ENCODE data around the gene ALB.
"Not testable (repeated sequence)": the region's sequence is repeated elsewhere in the genome, so short reads cannot be mapped to it uniquely, and the experiment has no call there.

The ALB gene

DNA sequence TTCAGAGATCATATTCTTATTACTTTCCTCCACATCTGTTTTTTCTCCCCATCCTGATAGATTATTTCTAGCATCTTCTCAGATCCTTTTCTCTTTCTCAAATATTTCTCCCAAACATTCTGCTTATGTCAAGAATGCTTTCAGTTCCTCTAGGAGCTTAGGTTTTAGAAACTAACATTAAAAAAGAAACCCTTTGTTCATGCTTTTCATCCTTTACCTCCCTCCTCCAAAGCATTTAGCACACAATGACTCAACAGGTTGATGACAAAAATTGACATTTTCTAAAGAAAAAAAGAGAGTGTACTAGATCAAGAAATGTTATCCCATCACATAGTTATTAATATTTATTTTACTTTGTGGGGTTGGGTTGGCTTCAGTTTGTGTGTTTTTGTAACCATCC lies 16.5 kb upstream of the ALB start:
- no peaks in the 10 kb centered on the region for H3K27me3 ChIP-seq (ENCODE audit: control insufficient read depth in 5 of 5, insufficient read depth in 4 of 5, low read length in 5 of 5)
- no peaks in the 10 kb centered on the region for H3K36me3 ChIP-seq (ENCODE audit: control insufficient read depth in 5 of 5, insufficient read depth in 5 of 5, low read length in 5 of 5)
- H3K4me3 ChIP-seq (ENCODE audit: low read depth in 1 of 5, low read length in 5 of 5), result no peak overlapping the region
- no peak overlapping the region for H3K27ac ChIP-seq (ENCODE audit: low read depth, low read length)
- H3K4me1 ChIP-seq (ENCODE audit: control insufficient read depth in 5 of 5, insufficient read depth in 5 of 5, low read length in 5 of 5), result no peaks in the 10 kb centered on the region
- no peak overlapping the region for H3K9ac ChIP-seq (ENCODE audit: low read length in 5 of 5)
- peaks cover 0 to 4% (median 0%) of the 10 kb centered on the region in 5 donors for H3K9me3 ChIP-seq (ENCODE audit: control insufficient read depth in 5 of 5, low read length in 5 of 5)

DNA sequence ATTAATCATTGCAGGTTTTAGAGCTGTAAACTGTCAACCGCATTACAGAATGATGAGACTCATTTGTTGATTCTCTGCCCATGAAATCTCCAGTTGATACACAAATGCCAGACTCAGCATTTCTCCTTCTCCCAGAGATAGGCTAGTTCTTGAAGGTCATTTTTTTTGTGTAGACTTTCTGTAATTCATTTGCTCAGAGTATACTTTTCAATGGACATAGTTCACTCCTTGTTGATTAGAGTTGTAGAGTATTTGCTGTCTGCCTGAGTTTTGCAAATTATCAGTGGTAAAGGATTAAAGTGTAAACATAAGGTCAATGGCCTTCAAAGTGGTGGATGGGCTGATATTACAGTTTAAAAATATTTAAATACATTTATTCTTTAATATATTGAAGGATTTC lies 15.2 kb upstream of the ALB start:
- Histone ChIP-seq H3K9me3 (ENCODE audit: control insufficient read depth in 5 of 5, low read length in 5 of 5) (peaks cover 0 to 4% (median 0%) of the 10 kb centered on the region in 5 donors), H3K36me3 (ENCODE audit: control insufficient read depth in 5 of 5, insufficient read depth in 5 of 5, low read length in 5 of 5) (no peaks in the 10 kb centered on the region), H3K27me3 (ENCODE audit: control insufficient read depth in 5 of 5, insufficient read depth in 4 of 5, low read length in 5 of 5) (no peaks in the 10 kb centered on the region), H3K9ac (ENCODE audit: low read length in 5 of 5) (no peak overlapping the region), H3K27ac (ENCODE audit: low read depth, low read length) (no peak overlapping the region), H3K4me1 (ENCODE audit: control insufficient read depth in 5 of 5, insufficient read depth in 5 of 5, low read length in 5 of 5) (no peaks in the 10 kb centered on the region), H3K4me3 (ENCODE audit: low read depth in 1 of 5, low read length in 5 of 5) (no peak overlapping the region)

DNA sequence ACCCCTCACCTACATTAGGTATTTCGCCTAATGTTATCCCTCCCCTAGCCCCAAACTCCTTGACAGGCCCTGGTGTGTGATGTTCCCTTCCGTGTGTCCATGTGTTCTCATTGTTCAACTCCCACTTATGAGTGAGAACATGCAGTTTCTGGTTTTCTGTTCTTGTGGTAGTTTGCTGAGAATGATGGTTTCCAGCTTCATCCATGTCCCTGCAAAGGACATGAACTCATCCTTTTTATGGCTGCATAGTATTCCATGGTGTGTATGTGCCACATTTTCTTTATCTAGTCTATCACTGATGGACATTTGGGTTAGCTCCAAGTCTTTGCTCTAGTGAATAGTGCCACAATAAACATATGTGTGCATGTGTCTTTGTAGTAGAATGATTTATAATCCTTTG lies 14.4 kb upstream of the ALB start:
- H3K36me3 ChIP-seq (ENCODE audit: control insufficient read depth in 5 of 5, insufficient read depth in 5 of 5, low read length in 5 of 5); H3K27ac ChIP-seq (ENCODE audit: low read depth, low read length); H3K4me3 ChIP-seq (ENCODE audit: low read depth in 1 of 5, low read length in 5 of 5); H3K4me1 ChIP-seq (ENCODE audit: control insufficient read depth in 5 of 5, insufficient read depth in 5 of 5, low read length in 5 of 5); H3K9me3 ChIP-seq (ENCODE audit: control insufficient read depth in 5 of 5, low read length in 5 of 5); H3K27me3 ChIP-seq (ENCODE audit: control insufficient read depth in 5 of 5, insufficient read depth in 4 of 5, low read length in 5 of 5); H3K9ac ChIP-seq (ENCODE audit: low read length in 5 of 5): not testable (repeated sequence)

DNA sequence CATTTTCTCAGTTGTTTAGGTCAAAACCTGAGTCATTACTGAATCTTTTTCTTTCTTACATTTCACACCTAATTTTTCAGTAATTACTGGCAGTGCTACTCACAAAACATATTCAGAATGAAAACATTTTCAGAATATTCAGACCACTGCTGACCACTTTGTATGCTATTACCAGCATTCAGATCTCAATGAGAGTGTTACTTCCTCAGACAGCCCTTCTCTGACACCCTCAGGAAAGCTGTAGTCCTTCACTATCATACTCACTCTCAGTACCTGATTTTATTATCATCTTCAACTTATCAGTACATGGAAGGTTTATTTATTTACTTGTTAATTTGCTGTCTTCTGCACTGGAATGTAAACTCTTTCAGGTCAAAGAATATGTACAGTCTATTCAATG lies 12.3 kb upstream of the ALB start:
- no peak overlapping the region for H3K9ac ChIP-seq (ENCODE audit: low read length in 5 of 5)
- H3K36me3 ChIP-seq (ENCODE audit: control insufficient read depth in 5 of 5, insufficient read depth in 5 of 5, low read length in 5 of 5), result no peaks in the 10 kb centered on the region
- no peak overlapping the region for H3K27ac ChIP-seq (ENCODE audit: low read depth, low read length)
- H3K4me3 ChIP-seq (ENCODE audit: low read depth in 1 of 5, low read length in 5 of 5), result no peak overlapping the region
- no peaks in the 10 kb centered on the region for H3K9me3 ChIP-seq (ENCODE audit: control insufficient read depth in 5 of 5, low read length in 5 of 5)
- no peaks in the 10 kb centered on the region for H3K4me1 ChIP-seq (ENCODE audit: control insufficient read depth in 5 of 5, insufficient read depth in 5 of 5, low read length in 5 of 5)
- no peaks in the 10 kb centered on the region for H3K27me3 ChIP-seq (ENCODE audit: control insufficient read depth in 5 of 5, insufficient read depth in 4 of 5, low read length in 5 of 5)

DNA sequence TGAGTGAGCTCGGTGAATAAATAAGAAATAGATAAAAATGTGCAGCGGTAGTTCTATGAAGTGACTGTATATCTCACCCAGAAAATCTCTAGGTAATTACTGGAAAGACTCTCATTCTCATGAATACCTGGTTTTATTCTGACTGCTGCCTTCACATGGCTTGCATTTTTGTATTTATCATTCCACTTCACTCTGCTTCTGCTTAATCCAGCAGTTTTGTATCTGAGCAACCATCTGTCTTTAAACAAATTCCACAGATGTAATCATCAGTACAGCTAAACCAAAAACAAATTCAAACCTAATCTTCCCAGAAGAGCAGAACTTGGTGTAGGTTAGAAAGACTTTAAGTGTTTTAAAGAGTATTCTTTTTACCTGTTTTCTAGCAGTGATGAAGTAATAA lies 11.2 kb upstream of the ALB start:
- Histone ChIP-seq H3K27ac (ENCODE audit: low read depth, low read length) (no peak overlapping the region), H3K36me3 (ENCODE audit: control insufficient read depth in 5 of 5, insufficient read depth in 5 of 5, low read length in 5 of 5) (no peaks in the 10 kb centered on the region), H3K9ac (ENCODE audit: low read length in 5 of 5) (no peak overlapping the region), H3K9me3 (ENCODE audit: control insufficient read depth in 5 of 5, low read length in 5 of 5) (no peaks in the 10 kb centered on the region), H3K27me3 (ENCODE audit: control insufficient read depth in 5 of 5, insufficient read depth in 4 of 5, low read length in 5 of 5) (no peaks in the 10 kb centered on the region), H3K4me1 (ENCODE audit: control insufficient read depth in 5 of 5, insufficient read depth in 5 of 5, low read length in 5 of 5) (no peaks in the 10 kb centered on the region), H3K4me3 (ENCODE audit: low read depth in 1 of 5, low read length in 5 of 5) (no peak overlapping the region)

DNA sequence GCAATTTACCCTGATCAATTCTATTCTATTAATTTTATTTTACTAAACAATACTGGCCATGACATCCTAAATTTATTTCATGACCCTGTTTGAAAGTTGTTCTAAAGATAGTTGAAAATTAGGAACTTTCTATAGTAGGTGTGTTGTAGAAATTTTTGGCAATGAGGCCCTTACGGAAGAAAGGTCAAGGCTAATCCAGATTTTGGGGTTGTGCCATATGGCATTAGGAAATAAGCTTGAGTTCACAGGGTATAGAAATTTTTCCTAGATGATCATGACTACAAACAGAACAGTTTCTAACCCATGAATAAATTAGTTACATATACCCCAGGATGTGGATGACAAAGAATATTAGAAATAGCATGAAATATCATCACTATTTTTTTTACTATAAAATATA lies 7.8 kb upstream of the ALB start:
- no peaks in the 10 kb centered on the region for H3K9me3 ChIP-seq (ENCODE audit: control insufficient read depth in 5 of 5, low read length in 5 of 5)
- H3K4me1 ChIP-seq (ENCODE audit: control insufficient read depth in 5 of 5, insufficient read depth in 5 of 5, low read length in 5 of 5), result no peaks in the 10 kb centered on the region
- no peaks in the 10 kb centered on the region for H3K27me3 ChIP-seq (ENCODE audit: control insufficient read depth in 5 of 5, insufficient read depth in 4 of 5, low read length in 5 of 5)
- H3K4me3 ChIP-seq (ENCODE audit: low read depth in 1 of 5, low read length in 5 of 5), result no peak overlapping the region
- no peak overlapping the region for H3K9ac ChIP-seq (ENCODE audit: low read length in 5 of 5)
- no peak overlapping the region for H3K27ac ChIP-seq (ENCODE audit: low read depth, low read length)
- no peaks in the 10 kb centered on the region for H3K36me3 ChIP-seq (ENCODE audit: control insufficient read depth in 5 of 5, insufficient read depth in 5 of 5, low read length in 5 of 5)

DNA sequence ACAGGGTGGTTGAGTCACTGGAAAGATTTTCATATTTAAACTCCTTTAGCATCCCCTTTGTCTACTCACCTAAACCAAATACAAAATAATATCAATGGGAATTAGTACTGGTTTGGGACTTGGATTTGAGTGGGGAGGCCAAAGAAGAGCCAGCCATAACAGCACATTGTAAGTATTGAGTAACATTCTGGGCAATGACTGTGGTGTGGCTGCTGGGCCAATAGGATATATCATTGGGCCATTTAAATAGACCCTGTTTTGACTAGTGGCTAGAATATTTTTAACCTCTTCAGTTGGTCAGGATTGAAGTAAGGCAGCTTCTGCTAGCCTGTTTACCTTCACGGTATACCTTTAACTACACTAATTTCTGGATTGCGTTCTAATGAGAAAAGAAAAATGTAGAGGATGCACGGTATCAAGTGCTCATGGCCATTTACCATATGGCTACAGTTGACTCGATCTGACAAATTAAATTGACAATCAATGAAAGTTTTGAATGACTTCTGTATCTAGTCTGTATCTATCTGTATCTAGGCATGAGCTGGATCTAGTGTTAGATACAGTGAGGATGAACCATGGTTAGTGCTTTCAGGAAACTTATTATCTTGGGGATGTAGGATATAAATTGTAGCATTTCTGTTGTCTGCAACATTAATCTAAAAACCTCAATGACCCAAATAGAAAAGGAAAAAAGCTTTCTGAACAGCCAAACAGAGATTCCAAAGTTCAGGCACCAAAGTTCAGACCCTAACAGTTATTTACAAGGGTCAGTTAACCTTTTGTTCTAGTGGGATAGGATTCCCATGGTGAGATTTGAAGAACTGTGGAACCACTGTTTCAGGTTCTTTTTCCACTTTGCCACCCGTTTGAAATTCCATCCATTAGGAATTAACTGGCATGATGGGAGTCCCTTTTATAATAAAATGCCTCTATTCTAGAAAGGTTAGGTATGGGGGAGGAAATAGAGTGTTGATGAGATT lies 6.8 kb upstream of the ALB start:
- Histone ChIP-seq H3K9me3 (ENCODE audit: control insufficient read depth in 5 of 5, low read length in 5 of 5) (no peaks in the 10 kb centered on the region), H3K9ac (ENCODE audit: low read length in 5 of 5) (no peak overlapping the region), H3K27me3 (ENCODE audit: control insufficient read depth in 5 of 5, insufficient read depth in 4 of 5, low read length in 5 of 5) (no peaks in the 10 kb centered on the region), H3K4me1 (ENCODE audit: control insufficient read depth in 5 of 5, insufficient read depth in 5 of 5, low read length in 5 of 5) (no peaks in the 10 kb centered on the region), H3K27ac (ENCODE audit: low read depth, low read length) (no peak overlapping the region), H3K4me3 (ENCODE audit: low read depth in 1 of 5, low read length in 5 of 5) (no peak overlapping the region), H3K36me3 (ENCODE audit: control insufficient read depth in 5 of 5, insufficient read depth in 5 of 5, low read length in 5 of 5) (no peaks in the 10 kb centered on the region)

DNA sequence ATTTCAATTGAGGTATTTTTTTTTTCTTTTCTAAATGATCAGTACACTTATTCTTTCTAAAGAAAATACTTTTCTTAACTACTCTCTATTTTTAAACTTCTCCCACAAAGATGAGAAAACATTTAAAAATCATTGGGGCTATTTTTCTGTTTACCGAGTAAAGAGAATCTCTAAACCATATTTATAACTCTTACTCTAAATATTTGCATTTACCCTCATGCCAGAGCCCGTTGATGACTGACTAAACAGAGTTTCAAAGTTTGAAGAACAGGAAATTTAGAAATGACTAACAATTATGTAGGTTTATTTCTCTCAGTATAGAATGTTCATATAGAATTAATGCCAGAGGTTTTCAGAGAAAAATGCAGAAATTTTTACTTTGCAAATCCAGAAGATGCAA lies 2.7 kb upstream of the ALB start:
- Histone ChIP-seq H3K4me1 (ENCODE audit: control insufficient read depth in 5 of 5, insufficient read depth in 5 of 5, low read length in 5 of 5) (no peaks in the 10 kb centered on the region), H3K9ac (ENCODE audit: low read length in 5 of 5) (no peak overlapping the region), H3K27me3 (ENCODE audit: control insufficient read depth in 5 of 5, insufficient read depth in 4 of 5, low read length in 5 of 5) (no peaks in the 10 kb centered on the region), H3K27ac (ENCODE audit: low read depth, low read length) (no peak overlapping the region), H3K9me3 (ENCODE audit: control insufficient read depth in 5 of 5, low read length in 5 of 5) (no peaks in the 10 kb centered on the region), H3K36me3 (ENCODE audit: control insufficient read depth in 5 of 5, insufficient read depth in 5 of 5, low read length in 5 of 5) (no peaks in the 10 kb centered on the region), H3K4me3 (ENCODE audit: low read depth in 1 of 5, low read length in 5 of 5) (no peak overlapping the region)

DNA sequence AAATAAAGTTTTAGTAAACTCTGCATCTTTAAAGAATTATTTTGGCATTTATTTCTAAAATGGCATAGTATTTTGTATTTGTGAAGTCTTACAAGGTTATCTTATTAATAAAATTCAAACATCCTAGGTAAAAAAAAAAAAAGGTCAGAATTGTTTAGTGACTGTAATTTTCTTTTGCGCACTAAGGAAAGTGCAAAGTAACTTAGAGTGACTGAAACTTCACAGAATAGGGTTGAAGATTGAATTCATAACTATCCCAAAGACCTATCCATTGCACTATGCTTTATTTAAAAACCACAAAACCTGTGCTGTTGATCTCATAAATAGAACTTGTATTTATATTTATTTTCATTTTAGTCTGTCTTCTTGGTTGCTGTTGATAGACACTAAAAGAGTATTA lies 370 bp downstream of the ALB start:
- no peaks in the 10 kb centered on the region for H3K27me3 ChIP-seq (ENCODE audit: control insufficient read depth in 5 of 5, insufficient read depth in 4 of 5, low read length in 5 of 5)
- no peaks in the 10 kb centered on the region for H3K4me1 ChIP-seq (ENCODE audit: control insufficient read depth in 5 of 5, insufficient read depth in 5 of 5, low read length in 5 of 5)
- H3K9ac ChIP-seq (ENCODE audit: low read length in 5 of 5), result no peak overlapping the region
- H3K27ac ChIP-seq (ENCODE audit: low read depth, low read length), result no peak overlapping the region
- no peak overlapping the region for H3K4me3 ChIP-seq (ENCODE audit: low read depth in 1 of 5, low read length in 5 of 5)
- no peaks in the 10 kb centered on the region for H3K36me3 ChIP-seq (ENCODE audit: control insufficient read depth in 5 of 5, insufficient read depth in 5 of 5, low read length in 5 of 5)
- H3K9me3 ChIP-seq (ENCODE audit: control insufficient read depth in 5 of 5, low read length in 5 of 5), result no peaks in the 10 kb centered on the region

DNA sequence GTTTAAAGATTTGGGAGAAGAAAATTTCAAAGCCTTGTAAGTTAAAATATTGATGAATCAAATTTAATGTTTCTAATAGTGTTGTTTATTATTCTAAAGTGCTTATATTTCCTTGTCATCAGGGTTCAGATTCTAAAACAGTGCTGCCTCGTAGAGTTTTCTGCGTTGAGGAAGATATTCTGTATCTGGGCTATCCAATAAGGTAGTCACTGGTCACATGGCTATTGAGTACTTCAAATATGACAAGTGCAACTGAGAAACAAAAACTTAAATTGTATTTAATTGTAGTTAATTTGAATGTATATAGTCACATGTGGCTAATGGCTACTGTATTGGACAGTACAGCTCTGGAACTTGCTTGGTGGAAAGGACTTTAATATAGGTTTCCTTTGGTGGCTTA lies 1.1 kb downstream of the ALB start:
- no peak overlapping the region for H3K9ac ChIP-seq (ENCODE audit: low read length in 5 of 5)

More for the DNA sequence above, 1.1 kb downstream of the ALB start:
- no peak overlapping the region for H3K27ac ChIP-seq (ENCODE audit: low read depth, low read length)
- no peaks in the 10 kb centered on the region for H3K27me3 ChIP-seq (ENCODE audit: control insufficient read depth in 5 of 5, insufficient read depth in 4 of 5, low read length in 5 of 5)
- H3K4me3 ChIP-seq (ENCODE audit: low read depth in 1 of 5, low read length in 5 of 5), result no peak overlapping the region
- H3K4me1 ChIP-seq (ENCODE audit: control insufficient read depth in 5 of 5, insufficient read depth in 5 of 5, low read length in 5 of 5), result no peaks in the 10 kb centered on the region
- no peaks in the 10 kb centered on the region for H3K9me3 ChIP-seq (ENCODE audit: control insufficient read depth in 5 of 5, low read length in 5 of 5)
- no peaks in the 10 kb centered on the region for H3K36me3 ChIP-seq (ENCODE audit: control insufficient read depth in 5 of 5, insufficient read depth in 5 of 5, low read length in 5 of 5)

Data from subcutaneous abdominal adipose tissue (tissue), 5 donors.